Measurements from ENCODE around the gene REPIN1. TPM values are rescaled to one million over a fixed set of nuclear protein-coding genes. Genes with fewer than 3 reads are reported as not detected.

Gene REPIN1
- total and polyA plus RNA-seq, 9 of the 15 experiments (the other 6 are each of a cell fraction or from before 2014, with no cell fraction given) = 8.1 to 283 (median 94.3) TPM

DNA sequence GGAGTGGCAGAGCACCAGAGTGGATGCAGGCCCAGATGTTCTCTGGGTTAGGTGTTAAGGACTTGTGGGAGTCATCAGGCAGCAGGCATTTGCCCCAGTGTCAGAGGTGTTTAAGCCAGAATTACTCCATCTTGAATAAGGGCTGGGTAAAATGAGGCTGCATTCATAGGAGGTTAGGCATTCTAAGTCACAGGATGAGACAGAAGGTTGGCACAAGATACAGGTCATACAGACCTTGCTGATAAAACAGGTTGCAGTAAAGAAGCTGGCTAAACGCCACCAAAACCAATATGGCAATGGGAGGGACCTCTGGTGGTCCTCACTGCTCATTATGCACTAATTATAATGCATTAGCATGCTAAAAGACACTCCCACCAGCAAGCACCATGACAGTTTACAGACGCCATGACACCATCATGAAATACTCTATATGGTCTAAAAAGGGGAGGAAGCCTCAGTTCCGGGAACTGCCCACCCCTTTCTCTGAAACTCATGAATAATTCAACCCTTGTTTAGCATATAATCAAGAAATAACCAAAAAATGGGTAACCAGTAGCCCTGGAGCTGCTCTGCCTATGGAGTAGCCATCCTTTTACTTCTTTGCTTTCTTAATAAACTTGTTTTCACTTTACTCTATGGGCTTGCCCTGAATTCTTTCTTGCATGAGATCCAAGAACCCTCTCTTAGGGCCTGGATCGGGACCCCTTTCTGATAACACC is 46.3 kb upstream of the REPIN1 start (continued):
- TF ChIP-seq, protein P1, sequence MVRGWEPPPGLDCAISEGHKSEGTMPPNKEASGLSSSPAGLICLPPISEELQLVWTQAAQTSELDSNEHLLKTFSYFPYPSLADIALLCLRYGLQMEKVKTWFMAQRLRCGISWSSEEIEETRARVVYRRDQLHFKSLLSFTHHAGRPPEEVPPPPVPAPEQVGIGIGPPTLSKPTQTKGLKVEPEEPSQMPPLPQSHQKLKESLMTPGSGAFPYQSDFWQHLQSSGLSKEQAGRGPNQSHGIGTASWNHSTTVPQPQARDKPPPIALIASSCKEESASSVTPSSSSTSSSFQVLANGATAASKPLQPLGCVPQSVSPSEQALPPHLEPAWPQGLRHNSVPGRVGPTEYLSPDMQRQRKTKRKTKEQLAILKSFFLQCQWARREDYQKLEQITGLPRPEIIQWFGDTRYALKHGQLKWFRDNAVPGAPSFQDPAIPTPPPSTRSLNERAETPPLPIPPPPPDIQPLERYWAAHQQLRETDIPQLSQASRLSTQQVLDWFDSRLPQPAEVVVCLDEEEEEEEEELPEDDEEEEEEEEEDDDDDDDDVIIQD (CRISPR knock-in tag; IDR thresholded peaks at IDR 0.05) = peak; percentile 78; the same call in 1 of the 2 replicates
- TF ChIP-seq, protein P2, sequence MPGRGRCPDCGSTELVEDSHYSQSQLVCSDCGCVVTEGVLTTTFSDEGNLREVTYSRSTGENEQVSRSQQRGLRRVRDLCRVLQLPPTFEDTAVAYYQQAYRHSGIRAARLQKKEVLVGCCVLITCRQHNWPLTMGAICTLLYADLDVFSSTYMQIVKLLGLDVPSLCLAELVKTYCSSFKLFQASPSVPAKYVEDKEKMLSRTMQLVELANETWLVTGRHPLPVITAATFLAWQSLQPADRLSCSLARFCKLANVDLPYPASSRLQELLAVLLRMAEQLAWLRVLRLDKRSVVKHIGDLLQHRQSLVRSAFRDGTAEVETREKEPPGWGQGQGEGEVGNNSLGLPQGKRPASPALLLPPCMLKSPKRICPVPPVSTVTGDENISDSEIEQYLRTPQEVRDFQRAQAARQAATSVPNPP (IDR thresholded peaks at IDR 0.05; ENCODE audit: borderline replicate concordance, insufficient read depth, insufficient read length) = no peak
- TF ChIP-seq ZNF174 (CRISPR knock-in tag; IDR thresholded peaks at IDR 0.05) (0 out of 2 replicates have a peak, but pooled peaks have one; percentile 13), SREBF2 (CRISPR knock-in tag; IDR thresholded peaks at IDR 0.05) (no peak), SREBF1 (IDR thresholded peaks at IDR 0.05; ENCODE audit: borderline replicate concordance, low read depth, low read length) (no peak), KLF16 (IDR thresholded peaks at IDR 0.05) (no peak), TEAD4 (IDR thresholded peaks at IDR 0.05; ENCODE audit: low read length) (no peak; the same call in 1 of the 2 replicates), TEAD4 (CRISPR knock-in tag; IDR thresholded peaks at IDR 0.05; ENCODE audit: borderline replicate concordance) (no peak), KDM2B (CRISPR knock-in tag; IDR thresholded peaks at IDR 0.05) (peak; percentile 42; the same call in 1 of the 2 replicates), TAF9B (IDR thresholded peaks at IDR 0.05; ENCODE audit: partially characterized antibody) (no peak)
- TF ChIP-seq, protein P3, sequence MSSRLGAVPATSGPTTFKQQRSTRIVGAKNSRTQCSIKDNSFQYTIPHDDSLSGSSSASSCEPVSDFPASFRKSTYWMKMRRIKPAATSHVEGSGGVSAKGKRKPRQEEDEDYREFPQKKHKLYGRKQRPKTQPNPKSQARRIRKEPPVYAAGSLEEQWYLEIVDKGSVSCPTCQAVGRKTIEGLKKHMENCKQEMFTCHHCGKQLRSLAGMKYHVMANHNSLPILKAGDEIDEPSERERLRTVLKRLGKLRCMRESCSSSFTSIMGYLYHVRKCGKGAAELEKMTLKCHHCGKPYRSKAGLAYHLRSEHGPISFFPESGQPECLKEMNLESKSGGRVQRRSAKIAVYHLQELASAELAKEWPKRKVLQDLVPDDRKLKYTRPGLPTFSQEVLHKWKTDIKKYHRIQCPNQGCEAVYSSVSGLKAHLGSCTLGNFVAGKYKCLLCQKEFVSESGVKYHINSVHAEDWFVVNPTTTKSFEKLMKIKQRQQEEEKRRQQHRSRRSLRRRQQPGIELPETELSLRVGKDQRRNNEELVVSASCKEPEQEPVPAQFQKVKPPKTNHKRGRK (tag; IDR thresholded peaks at IDR 0.05) = no peak
- TF ChIP-seq, protein P4, sequence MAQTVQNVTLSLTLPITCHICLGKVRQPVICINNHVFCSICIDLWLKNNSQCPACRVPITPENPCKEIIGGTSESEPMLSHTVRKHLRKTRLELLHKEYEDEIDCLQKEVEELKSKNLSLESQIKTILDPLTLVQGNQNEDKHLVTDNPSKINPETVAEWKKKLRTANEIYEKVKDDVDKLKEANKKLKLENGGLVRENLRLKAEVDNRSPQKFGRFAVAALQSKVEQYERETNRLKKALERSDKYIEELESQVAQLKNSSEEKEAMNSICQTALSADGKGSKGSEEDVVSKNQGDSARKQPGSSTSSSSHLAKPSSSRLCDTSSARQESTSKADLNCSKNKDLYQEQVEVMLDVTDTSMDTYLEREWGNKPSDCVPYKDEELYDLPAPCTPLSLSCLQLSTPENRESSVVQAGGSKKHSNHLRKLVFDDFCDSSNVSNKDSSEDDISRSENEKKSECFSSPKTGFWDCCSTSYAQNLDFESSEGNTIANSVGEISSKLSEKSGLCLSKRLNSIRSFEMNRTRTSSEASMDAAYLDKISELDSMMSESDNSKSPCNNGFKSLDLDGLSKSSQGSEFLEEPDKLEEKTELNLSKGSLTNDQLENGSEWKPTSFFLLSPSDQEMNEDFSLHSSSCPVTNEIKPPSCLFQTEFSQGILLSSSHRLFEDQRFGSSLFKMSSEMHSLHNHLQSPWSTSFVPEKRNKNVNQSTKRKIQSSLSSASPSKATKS (CRISPR knock-in tag; IDR thresholded peaks at IDR 0.05) = peak; percentile 85; the same call in 1 of the 2 replicates
- TF ChIP-seq, protein P5, sequence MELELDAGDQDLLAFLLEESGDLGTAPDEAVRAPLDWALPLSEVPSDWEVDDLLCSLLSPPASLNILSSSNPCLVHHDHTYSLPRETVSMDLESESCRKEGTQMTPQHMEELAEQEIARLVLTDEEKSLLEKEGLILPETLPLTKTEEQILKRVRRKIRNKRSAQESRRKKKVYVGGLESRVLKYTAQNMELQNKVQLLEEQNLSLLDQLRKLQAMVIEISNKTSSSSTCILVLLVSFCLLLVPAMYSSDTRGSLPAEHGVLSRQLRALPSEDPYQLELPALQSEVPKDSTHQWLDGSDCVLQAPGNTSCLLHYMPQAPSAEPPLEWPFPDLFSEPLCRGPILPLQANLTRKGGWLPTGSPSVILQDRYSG (tag; conservative IDR thresholded peaks at IDR 0.05; ENCODE audit: low read depth) = peak; percentile 98
- TF ChIP-seq, protein P6, sequence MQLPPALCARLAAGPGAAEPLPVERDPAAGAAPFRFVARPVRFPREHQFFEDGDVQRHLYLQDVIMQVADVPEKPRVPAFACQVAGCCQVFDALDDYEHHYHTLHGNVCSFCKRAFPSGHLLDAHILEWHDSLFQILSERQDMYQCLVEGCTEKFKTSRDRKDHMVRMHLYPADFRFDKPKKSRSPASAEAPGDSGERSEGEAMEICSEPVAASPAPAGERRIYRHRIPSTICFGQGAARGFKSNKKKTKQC (CRISPR knock-in tag; IDR thresholded peaks at IDR 0.05) = no peak
- TF ChIP-seq, protein P7, sequence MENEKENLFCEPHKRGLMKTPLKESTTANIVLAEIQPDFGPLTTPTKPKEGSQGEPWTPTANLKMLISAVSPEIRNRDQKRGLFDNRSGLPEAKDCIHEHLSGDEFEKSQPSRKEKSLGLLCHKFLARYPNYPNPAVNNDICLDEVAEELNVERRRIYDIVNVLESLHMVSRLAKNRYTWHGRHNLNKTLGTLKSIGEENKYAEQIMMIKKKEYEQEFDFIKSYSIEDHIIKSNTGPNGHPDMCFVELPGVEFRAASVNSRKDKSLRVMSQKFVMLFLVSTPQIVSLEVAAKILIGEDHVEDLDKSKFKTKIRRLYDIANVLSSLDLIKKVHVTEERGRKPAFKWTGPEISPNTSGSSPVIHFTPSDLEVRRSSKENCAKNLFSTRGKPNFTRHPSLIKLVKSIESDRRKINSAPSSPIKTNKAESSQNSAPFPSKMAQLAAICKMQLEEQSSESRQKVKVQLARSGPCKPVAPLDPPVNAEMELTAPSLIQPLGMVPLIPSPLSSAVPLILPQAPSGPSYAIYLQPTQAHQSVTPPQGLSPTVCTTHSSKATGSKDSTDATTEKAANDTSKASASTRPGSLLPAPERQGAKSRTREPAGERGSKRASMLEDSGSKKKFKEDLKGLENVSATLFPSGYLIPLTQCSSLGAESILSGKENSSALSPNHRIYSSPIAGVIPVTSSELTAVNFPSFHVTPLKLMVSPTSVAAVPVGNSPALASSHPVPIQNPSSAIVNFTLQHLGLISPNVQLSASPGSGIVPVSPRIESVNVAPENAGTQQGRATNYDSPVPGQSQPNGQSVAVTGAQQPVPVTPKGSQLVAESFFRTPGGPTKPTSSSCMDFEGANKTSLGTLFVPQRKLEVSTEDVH (IDR thresholded peaks at IDR 0.05; ENCODE audit: low read depth, partially characterized antibody) = no peak

All from K562 (cell line).